ENCODE results near the gene BANF2. TPM values are rescaled to one million over a fixed set of nuclear protein-coding genes. Genes with fewer than 3 reads are reported as not detected.

The BANF2 gene
- polyA plus RNA-seq, 1 donor from 2014 or later: not detected

DNA sequence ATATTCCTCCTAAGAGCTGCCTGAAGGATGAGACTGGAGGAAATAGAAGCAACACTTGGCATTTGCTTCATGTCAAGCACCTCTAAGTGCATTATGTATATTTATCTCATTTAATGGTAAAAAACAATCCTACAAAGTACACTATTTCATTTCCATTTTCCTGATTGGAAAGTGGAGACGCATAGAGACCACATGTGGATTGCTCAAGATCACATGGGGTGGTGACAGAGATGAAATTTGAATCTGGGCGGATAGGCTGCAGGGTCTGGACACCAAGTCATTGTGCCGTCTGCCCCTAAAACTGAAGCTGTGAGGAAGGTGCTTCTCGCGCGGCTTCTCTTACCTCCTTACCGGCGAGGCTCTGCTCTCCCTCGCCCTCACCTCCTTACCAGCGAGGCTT lies 30.3 kb downstream of the BANF2 start:
- no peak overlapping the region for H3K27ac ChIP-seq (ENCODE audit: low read length)
- no peaks in the 10 kb centered on the region for H3K9me2 ChIP-seq (ENCODE audit: insufficient read depth, low read length)
- H3K79me2 ChIP-seq (replicated peaks; ENCODE audit: insufficient read depth, low read length): no peaks in the 10 kb centered on the region
- no peaks in the 10 kb centered on the region for H3F3A ChIP-seq (ENCODE audit: insufficient read depth, low read length, poor library complexity, severe bottlenecking)
- no peaks in the 10 kb centered on the region for H3K27me3 ChIP-seq (ENCODE audit: insufficient read depth, low read depth, low read length)
- no peak for TF ChIP-seq MXI1 (conservative IDR thresholded peaks at IDR 0.05; ENCODE audit: poor library complexity, severe bottlenecking)
- TF ChIP-seq, protein P1, sequence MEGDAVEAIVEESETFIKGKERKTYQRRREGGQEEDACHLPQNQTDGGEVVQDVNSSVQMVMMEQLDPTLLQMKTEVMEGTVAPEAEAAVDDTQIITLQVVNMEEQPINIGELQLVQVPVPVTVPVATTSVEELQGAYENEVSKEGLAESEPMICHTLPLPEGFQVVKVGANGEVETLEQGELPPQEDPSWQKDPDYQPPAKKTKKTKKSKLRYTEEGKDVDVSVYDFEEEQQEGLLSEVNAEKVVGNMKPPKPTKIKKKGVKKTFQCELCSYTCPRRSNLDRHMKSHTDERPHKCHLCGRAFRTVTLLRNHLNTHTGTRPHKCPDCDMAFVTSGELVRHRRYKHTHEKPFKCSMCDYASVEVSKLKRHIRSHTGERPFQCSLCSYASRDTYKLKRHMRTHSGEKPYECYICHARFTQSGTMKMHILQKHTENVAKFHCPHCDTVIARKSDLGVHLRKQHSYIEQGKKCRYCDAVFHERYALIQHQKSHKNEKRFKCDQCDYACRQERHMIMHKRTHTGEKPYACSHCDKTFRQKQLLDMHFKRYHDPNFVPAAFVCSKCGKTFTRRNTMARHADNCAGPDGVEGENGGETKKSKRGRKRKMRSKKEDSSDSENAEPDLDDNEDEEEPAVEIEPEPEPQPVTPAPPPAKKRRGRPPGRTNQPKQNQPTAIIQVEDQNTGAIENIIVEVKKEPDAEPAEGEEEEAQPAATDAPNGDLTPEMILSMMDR (IDR thresholded peaks at IDR 0.05; ENCODE audit: poor library complexity, severe bottlenecking): no peak
- TF ChIP-seq EZH2 (IDR thresholded peaks at IDR 0.05; ENCODE audit: borderline replicate concordance, insufficient read depth, low read length, poor library complexity, severe bottlenecking): no peak
- TF ChIP-seq RAD21 (conservative IDR thresholded peaks at IDR 0.05): no peak
- TF ChIP-seq SMC3 (conservative IDR thresholded peaks at IDR 0.05; ENCODE audit: poor library complexity): no peak
- TF ChIP-seq, protein P2, sequence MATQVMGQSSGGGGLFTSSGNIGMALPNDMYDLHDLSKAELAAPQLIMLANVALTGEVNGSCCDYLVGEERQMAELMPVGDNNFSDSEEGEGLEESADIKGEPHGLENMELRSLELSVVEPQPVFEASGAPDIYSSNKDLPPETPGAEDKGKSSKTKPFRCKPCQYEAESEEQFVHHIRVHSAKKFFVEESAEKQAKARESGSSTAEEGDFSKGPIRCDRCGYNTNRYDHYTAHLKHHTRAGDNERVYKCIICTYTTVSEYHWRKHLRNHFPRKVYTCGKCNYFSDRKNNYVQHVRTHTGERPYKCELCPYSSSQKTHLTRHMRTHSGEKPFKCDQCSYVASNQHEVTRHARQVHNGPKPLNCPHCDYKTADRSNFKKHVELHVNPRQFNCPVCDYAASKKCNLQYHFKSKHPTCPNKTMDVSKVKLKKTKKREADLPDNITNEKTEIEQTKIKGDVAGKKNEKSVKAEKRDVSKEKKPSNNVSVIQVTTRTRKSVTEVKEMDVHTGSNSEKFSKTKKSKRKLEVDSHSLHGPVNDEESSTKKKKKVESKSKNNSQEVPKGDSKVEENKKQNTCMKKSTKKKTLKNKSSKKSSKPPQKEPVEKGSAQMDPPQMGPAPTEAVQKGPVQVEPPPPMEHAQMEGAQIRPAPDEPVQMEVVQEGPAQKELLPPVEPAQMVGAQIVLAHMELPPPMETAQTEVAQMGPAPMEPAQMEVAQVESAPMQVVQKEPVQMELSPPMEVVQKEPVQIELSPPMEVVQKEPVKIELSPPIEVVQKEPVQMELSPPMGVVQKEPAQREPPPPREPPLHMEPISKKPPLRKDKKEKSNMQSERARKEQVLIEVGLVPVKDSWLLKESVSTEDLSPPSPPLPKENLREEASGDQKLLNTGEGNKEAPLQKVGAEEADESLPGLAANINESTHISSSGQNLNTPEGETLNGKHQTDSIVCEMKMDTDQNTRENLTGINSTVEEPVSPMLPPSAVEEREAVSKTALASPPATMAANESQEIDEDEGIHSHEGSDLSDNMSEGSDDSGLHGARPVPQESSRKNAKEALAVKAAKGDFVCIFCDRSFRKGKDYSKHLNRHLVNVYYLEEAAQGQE (IDR thresholded peaks at IDR 0.05; ENCODE audit: borderline replicate concordance): no peak
- H4K20me1 ChIP-seq (ENCODE audit: insufficient read depth): no peaks in the 10 kb centered on the region
- H3K4me2 ChIP-seq (ENCODE audit: low read length): no peak overlapping the region
- no peak overlapping the region for H3K9ac ChIP-seq (ENCODE audit: low read length)
- H2AFZ ChIP-seq (ENCODE audit: low read depth, low read length): no peak overlapping the region
- H3K4me3 ChIP-seq (ENCODE audit: low read length): no peak overlapping the region
- no peaks in the 10 kb centered on the region for H3K9me3 ChIP-seq (ENCODE audit: low read length)
- H3K36me3 ChIP-seq (ENCODE audit: insufficient read depth, low read length): no peaks in the 10 kb centered on the region

- Histone ChIP-seq H4K20me1 (ENCODE audit: insufficient read depth) (no peaks in the 10 kb centered on the region), H3K9me2 (ENCODE audit: insufficient read depth, low read length) (no peaks in the 10 kb centered on the region), H3F3A (ENCODE audit: insufficient read depth, low read length, poor library complexity, severe bottlenecking) (no peaks in the 10 kb centered on the region), H2AFZ (ENCODE audit: low read depth, low read length) (no peak overlapping the region), H3K4me2 (ENCODE audit: low read length) (no peak overlapping the region), H3K9me3 (ENCODE audit: low read length) (no peaks in the 10 kb centered on the region), H3K79me2 (replicated peaks; ENCODE audit: insufficient read depth, low read length) (no peaks in the 10 kb centered on the region), H3K36me3 (ENCODE audit: insufficient read depth, low read length) (no peaks in the 10 kb centered on the region), H3K4me3 (ENCODE audit: low read length) (no peak overlapping the region), H3K27me3 (ENCODE audit: insufficient read depth, low read depth, low read length) (no peaks in the 10 kb centered on the region), H3K27ac (ENCODE audit: low read length) (no peak overlapping the region), H3K9ac (ENCODE audit: low read length) (no peak overlapping the region)
- TF ChIP-seq POLR2AphosphoS5 (IDR thresholded peaks at IDR 0.05) (no peak), SMC3 (conservative IDR thresholded peaks at IDR 0.05; ENCODE audit: poor library complexity) (no peak), RAD21 (conservative IDR thresholded peaks at IDR 0.05) (no peak), TAF1 (IDR thresholded peaks at IDR 0.05; ENCODE audit: low read depth) (no peak), MXI1 (conservative IDR thresholded peaks at IDR 0.05; ENCODE audit: poor library complexity, severe bottlenecking) (no peak), EZH2 (IDR thresholded peaks at IDR 0.05; ENCODE audit: borderline replicate concordance, insufficient read depth, low read length, poor library complexity, severe bottlenecking) (no peak), EP300 (conservative IDR thresholded peaks at IDR 0.05; ENCODE audit: poor library complexity, severe bottlenecking) (no peak)
- TF ChIP-seq, protein P2 (IDR thresholded peaks at IDR 0.05; ENCODE audit: borderline replicate concordance): no peak
- TF ChIP-seq, protein P1 (IDR thresholded peaks at IDR 0.05; ENCODE audit: poor library complexity, severe bottlenecking): no peak
Observed at GRCh38 chr20:17731233-17731632, 31.5 kb downstream of the BANF2 start.

All from neural cell (in vitro differentiated cells).